B cell (primary cell): Measurements from ENCODE around the gene SUB1. TPM values are rescaled to one million over a fixed set of nuclear protein-coding genes. Genes with fewer than 3 reads are reported as not detected.
"Not testable (repeated sequence)": the region's sequence is repeated elsewhere in the genome, so short reads cannot be mapped to it uniquely, and the experiment has no call there.

Experiments used
- ATAC-seq: fragments of 200-7000 bp; cut with Tn5 transposase; one replicate; pipeline ENCODE4 v1.10.0; 2021; ENCODE audit warnings: low read depth, mild to moderate bottlenecking, moderate number of reproducible peaks, moderate library complexity
- CTCF ChIA-PET: fragments of 350-600 bp; sonication (Branson Sonifier 250); formaldehyde crosslinking; loops from one replicate; lab custom pipeline; 2021; ENCODE audit warnings: antibody characterized with exemption, inconsistent platforms; lab: Charles Lee
- POLR2A ChIA-PET: fragments of 350-600 bp; sonication (Branson Sonifier 250); formaldehyde crosslinking; loops from one replicate; lab custom pipeline; 2021; ENCODE audit warnings: antibody characterized with exemption; lab: Charles Lee
- DNase-seq: peaks from one replicate; pipeline ENCODE4 v3.0.0; 2013
- H2AFZ ChIP-seq: 2 replicates; pipeline ENCODE4 v1.6.1; 2012; ENCODE audit warnings: mild to moderate bottlenecking, low read depth, low read length; ENCODE audit not compliant: insufficient read depth, poor library complexity, severe bottlenecking
- H3K27ac ChIP-seq, 2 donors: 1 replicate in 1 of 2; 2 replicates in 1 of 2; pipeline ENCODE4 v1.5.1; 2012 to 2013; ENCODE audit warnings: low read length in 2 of 2, mild to moderate bottlenecking in 2 of 2, moderate library complexity in 1 of 2
- H3K27me3 ChIP-seq, 4 experiments: fragments of 200-600 bp in 1 of 4; sonication (generic) in 1 of 4; replicated peaks in 1 of 4; 1 replicate in 2 of 4; 2 replicates in 2 of 4; pipeline versions ENCODE4 v1.6.1 to v1.7.0; 2013 to 2016; ENCODE audit warnings: low read length in 3 of 4, mild to moderate bottlenecking in 2 of 4, mixed read lengths in 1 of 4, moderate library complexity in 1 of 4; ENCODE audit not compliant: insufficient read depth in 4 of 4, control insufficient read depth in 3 of 4; ENCODE audit errors: control extremely low read depth in 1 of 4
- H3K36me3 ChIP-seq, 2 experiments: replicated peaks in 1 of 2; 1 replicate in 1 of 2; 2 replicates in 1 of 2; pipeline versions ENCODE4 v1.6.1 to v1.7.1; 2013; ENCODE audit warnings: low read length in 1 of 2; ENCODE audit not compliant: insufficient read depth in 2 of 2, control insufficient read depth in 1 of 2; ENCODE audit errors: control extremely low read depth in 1 of 2, extremely low read depth in 1 of 2
- H3K4me1 ChIP-seq, 2 donors: fragments of 200-600 bp in 1 of 2; sonication (generic) in 1 of 2; 1 replicate in 1 of 2; 2 replicates in 1 of 2; pipeline versions ENCODE4 v1.5.1 to v1.6.1; 2013 to 2017; ENCODE audit warnings: low read length in 2 of 2; ENCODE audit not compliant: control insufficient read depth in 2 of 2, insufficient read depth in 2 of 2
- H3K4me2 ChIP-seq: replicated peaks from 2 replicates; pipeline ENCODE3; 2012; ENCODE audit warnings: mild to moderate bottlenecking, low read depth, low read length; ENCODE audit not compliant: poor library complexity, severe bottlenecking
- H3K4me3 ChIP-seq, 5 experiments: fragments of 200-600 bp in 1 of 5; sonication (generic) in 1 of 5; 1 replicate in 3 of 5; 2 replicates in 2 of 5; pipeline versions ENCODE4 v1.5.1 to v1.7.0; 2011 to 2016; ENCODE audit warnings: low read length in 4 of 5, mild to moderate bottlenecking in 4 of 5, low read depth in 2 of 5, control low read depth in 1 of 5, moderate library complexity in 1 of 5; ENCODE audit not compliant: insufficient read depth in 1 of 5; ENCODE audit errors: control extremely low read depth in 1 of 5, extremely low read depth in 1 of 5
- H3K79me2 ChIP-seq: fragments of 200-600 bp; sonication (generic); one replicate; pipeline ENCODE4 v1.6.0; 2016; ENCODE audit warnings: low read length; ENCODE audit not compliant: control insufficient read depth, insufficient read depth
- H3K9ac ChIP-seq: fragments of 200-600 bp; sonication (generic); 2 replicates; pipeline ENCODE4 v1.6.1; 2017; ENCODE audit warnings: mild to moderate bottlenecking, low read length, moderate library complexity
- H3K9me3 ChIP-seq, 3 donors: one replicate each; pipeline versions ENCODE4 v1.6.1 to v1.7.1; 2013; ENCODE audit warnings: low read length in 2 of 3; ENCODE audit not compliant: control insufficient read depth in 2 of 3, insufficient read depth in 1 of 3; ENCODE audit errors: control extremely low read depth in 1 of 3
- H4K20me1 ChIP-seq: 2 replicates; pipeline ENCODE4 v1.6.0; 2012; ENCODE audit warnings: mild to moderate bottlenecking, low read length; ENCODE audit not compliant: insufficient read depth, control insufficient read depth, poor library complexity, severe bottlenecking
- H3K27ac Mint-ChIP-seq: one replicate; pipeline ENCODE4 v1.8.0; 2021; ENCODE audit warnings: mixed read lengths
- H3K27me3 Mint-ChIP-seq: one replicate; pipeline ENCODE4 v1.8.0; 2021; ENCODE audit warnings: mixed read lengths
- H3K4me1 Mint-ChIP-seq: one replicate; pipeline ENCODE4 v1.8.0; 2021; ENCODE audit warnings: mixed read lengths
- H3K4me3 Mint-ChIP-seq: one replicate; pipeline ENCODE4 v1.8.0; 2021; ENCODE audit warnings: mixed read lengths
- H3K9me3 Mint-ChIP-seq: one replicate; pipeline ENCODE4 v1.8.0; 2022; ENCODE audit warnings: mixed read lengths; ENCODE audit not compliant: insufficient read depth
- EZH2 ChIP-seq: IDR thresholded peaks from 2 replicates; pipeline ENCODE4 v1.6.1; 2012; ENCODE audit warnings: borderline replicate concordance, low read depth, mild to moderate bottlenecking, moderate library complexity, low read length; ENCODE audit not compliant: insufficient read depth, poor library complexity, severe bottlenecking
- WGBS: methylation state at CpG from one replicate; pipeline ENCODE4 v1.1.5; 2013; ENCODE audit warnings: missing lambda C conversion rate; ENCODE audit not compliant: insufficient coverage; 5-methylcytosine and 5-hydroxymethylcytosine counted together
- intact Hi-C: fragments of 100-400 bp; cut with micrococcal nuclease; formaldehyde crosslinking; loops from one replicate; pipeline ENCODE4 v1.10.0; 2022
- polyA plus RNA-seq: library from polyadenylated mRNA; depleted of rRNA; stranded (reverse); fragments of >200 nt; gene quantifications from 2 replicates; pipeline ENCODE4 v1.2.3, GENCODE V29; 2012
- total RNA-seq, 2 donors: library from RNA; stranded (reverse); fragments of 120-200 nt in 1 of 2; gene quantifications; 1 replicate in 1 of 2; 2 replicates in 1 of 2; pipeline versions ENCODE4 v1.2.3 to v1.2.4, GENCODE V29; 2013 to 2022
- TF ChIP-seq, protein P1 (sequence below): fragments of 200-600 bp; IDR thresholded peaks from one replicate; pipeline ENCODE4 v1.8.0; 2022; ENCODE audit warnings: antibody characterized with exemption, mild to moderate bottlenecking

Gene SUB1
- total and polyA plus RNA-seq, 2 donors (not counting 1 experiment from before 2014, with no cell fraction given), result 55.4 to 117 TPM

- ChIA-PET CTCF (interaction anchor here (1.0 to 1.1 kb wide), 2 partner anchors 61 to 222 kb away, joined by 3 read pairs; no protein-coding TSS in a partner anchor), POLR2A (no interaction called here)
- H3K4me3 ChIP-seq, result no peak overlapping the region
- TF ChIP-seq, protein P1, sequence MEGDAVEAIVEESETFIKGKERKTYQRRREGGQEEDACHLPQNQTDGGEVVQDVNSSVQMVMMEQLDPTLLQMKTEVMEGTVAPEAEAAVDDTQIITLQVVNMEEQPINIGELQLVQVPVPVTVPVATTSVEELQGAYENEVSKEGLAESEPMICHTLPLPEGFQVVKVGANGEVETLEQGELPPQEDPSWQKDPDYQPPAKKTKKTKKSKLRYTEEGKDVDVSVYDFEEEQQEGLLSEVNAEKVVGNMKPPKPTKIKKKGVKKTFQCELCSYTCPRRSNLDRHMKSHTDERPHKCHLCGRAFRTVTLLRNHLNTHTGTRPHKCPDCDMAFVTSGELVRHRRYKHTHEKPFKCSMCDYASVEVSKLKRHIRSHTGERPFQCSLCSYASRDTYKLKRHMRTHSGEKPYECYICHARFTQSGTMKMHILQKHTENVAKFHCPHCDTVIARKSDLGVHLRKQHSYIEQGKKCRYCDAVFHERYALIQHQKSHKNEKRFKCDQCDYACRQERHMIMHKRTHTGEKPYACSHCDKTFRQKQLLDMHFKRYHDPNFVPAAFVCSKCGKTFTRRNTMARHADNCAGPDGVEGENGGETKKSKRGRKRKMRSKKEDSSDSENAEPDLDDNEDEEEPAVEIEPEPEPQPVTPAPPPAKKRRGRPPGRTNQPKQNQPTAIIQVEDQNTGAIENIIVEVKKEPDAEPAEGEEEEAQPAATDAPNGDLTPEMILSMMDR, result no peak
- no peak for TF ChIP-seq EZH2
- no peak overlapping the region for H2AFZ ChIP-seq
- H3K79me2 ChIP-seq, result no peaks in the 10 kb centered on the region
- 100% methylated on average over 1 of the region's 2 CpGs for WGBS
- no peak overlapping the region for H3K4me3 Mint-ChIP-seq
- no peaks in the 10 kb centered on the region for H3K27me3 Mint-ChIP-seq
- no peak overlapping the region for H3K9ac ChIP-seq
- ATAC-seq, result no peak
- no peak overlapping the region for H3K27ac ChIP-seq
- H4K20me1 ChIP-seq, result no peaks in the 10 kb centered on the region
- peaks cover 4% of the 10 kb centered on the region for H3K9me3 Mint-ChIP-seq
- no peak overlapping the region for H3K27ac Mint-ChIP-seq
- no peaks in the 10 kb centered on the region for H3K27me3 ChIP-seq
- H3K4me1 ChIP-seq, result peaks cover 9 to 16% of the 10 kb centered on the region in 2 donors
- peaks cover 0 to 13% (median 0%) of the 10 kb centered on the region in 3 donors for H3K9me3 ChIP-seq
- peaks cover 17% of the 10 kb centered on the region for H3K4me1 Mint-ChIP-seq
- DNase-seq, result no peak
- H3K4me2 ChIP-seq, result no peak overlapping the region
- intact Hi-C loops, result no loop called here
- H3K36me3 ChIP-seq, result no peaks in the 10 kb centered on the region
These were observed 33.5 kb upstream of the SUB1 start for GRCh38 chr5:32551865-32552264.

DNA sequence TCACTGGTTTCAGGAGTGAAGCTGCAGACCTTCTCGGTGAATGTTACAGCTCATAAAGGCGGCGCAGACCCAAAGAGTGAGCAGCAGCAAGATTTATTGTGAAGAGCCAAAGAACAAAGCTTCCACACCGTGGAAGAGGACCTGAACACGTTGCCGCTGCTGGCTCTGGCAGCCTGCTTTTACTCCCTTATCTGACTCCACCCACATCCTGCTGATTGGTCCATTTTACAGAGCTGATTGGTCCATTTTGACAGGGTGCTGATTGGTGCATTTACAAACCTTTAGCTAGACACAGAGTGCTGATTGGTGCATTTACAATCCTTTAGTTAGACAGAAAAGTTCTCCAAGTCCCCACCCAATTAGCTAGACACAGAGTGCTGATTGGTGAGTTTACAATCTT is 32.9 kb upstream of the SUB1 start:
- CTCF ChIA-PET, result interaction anchor here (1.0 kb wide), 1 partner anchor 223 kb away, joined by 3 read pairs; no protein-coding TSS in a partner anchor
- POLR2A ChIA-PET, H3K27me3 Mint-ChIP-seq, H3K4me3 ChIP-seq, H3K27ac ChIP-seq, H3K9me3 Mint-ChIP-seq, H3K9ac ChIP-seq, H3K27me3 ChIP-seq, H3K4me2 ChIP-seq, H4K20me1 ChIP-seq, H2AFZ ChIP-seq, ATAC-seq, intact Hi-C loops, H3K27ac Mint-ChIP-seq, DNase-seq, H3K4me3 Mint-ChIP-seq, H3K79me2 ChIP-seq, H3K36me3 ChIP-seq: not testable (repeated sequence)
- peaks cover 17% of the 10 kb centered on the region for H3K4me1 Mint-ChIP-seq
- 93% methylated on average over 5 of the region's 6 CpGs for WGBS
- H3K9me3 ChIP-seq, result peaks cover 0 to 13% (median 0%) of the 10 kb centered on the region in 3 donors
- H3K4me1 ChIP-seq, result peaks cover 9 to 16% of the 10 kb centered on the region in 2 donors
